Occipital lobe (tissue), 2 donors: ENCODE measurements around the gene MID1. TPM values are rescaled to one million over a fixed set of nuclear protein-coding genes. Genes with fewer than 3 reads are reported as not detected.

Source experiments
- DNase-seq: peaks from one replicate; lab custom pipeline; 2025; lab: John Stamatoyannopoulos, UW
- total RNA-seq: library from RNA; depleted of rRNA; stranded (reverse); fragments of >200 nt; gene quantifications from one replicate; pipeline ENCODE4 v1.2.3, GENCODE V29; 2014

Gene MID1
- total RNA-seq, 1 donor from 2014 or later: 24.6 TPM

- DNase-seq: no peak
These were observed 86.6 kb downstream of the MID1 start for GRCh38 chrX:10533696-10534365.

- DNase-seq: no peak
These were observed 88.5 kb downstream of the MID1 start for GRCh38 chrX:10531927-10532326.

GRCh38 chrX:10529344-10529743 is 91.0 kb downstream of the MID1 start:
- DNase-seq: no peak

GRCh38 chrX:10526451-10526850 is 93.9 kb downstream of the MID1 start:
- DNase-seq: no peak

GRCh38 chrX:10525381-10526120 is 94.8 kb downstream of the MID1 start:
- DNase-seq: no peak

- DNase-seq: no peak
These were observed 95.8 kb downstream of the MID1 start for GRCh38 chrX:10524578-10524977.

- no peak for DNase-seq
These were observed 100.6 kb downstream of the MID1 start for GRCh38 chrX:10519761-10520160.

- no peak for DNase-seq
These were observed 101.1 kb downstream of the MID1 start for GRCh38 chrX:10519278-10519677.

- no peak for DNase-seq
These were observed 102.3 kb downstream of the MID1 start for GRCh38 chrX:10518073-10518472.

- no peak for DNase-seq
These were observed 103.5 kb downstream of the MID1 start for GRCh38 chrX:10516781-10517322.

GRCh38 chrX:10514891-10515290 is 105.5 kb downstream of the MID1 start:
- DNase-seq: no peak

GRCh38 chrX:10513974-10514373 is 106.4 kb downstream of the MID1 start:
- DNase-seq: no peak

- no peak for DNase-seq
These were observed 107.6 kb downstream of the MID1 start for GRCh38 chrX:10512741-10513140.

GRCh38 chrX:10512258-10512657 is 108.1 kb downstream of the MID1 start:
- no peak for DNase-seq

GRCh38 chrX:10509397-10509796 is 111.0 kb downstream of the MID1 start:
- DNase-seq: no peak

- no peak for DNase-seq
These were observed 111.5 kb downstream of the MID1 start for GRCh38 chrX:10508891-10509290.

- DNase-seq: no peak
These were observed 112.5 kb downstream of the MID1 start for GRCh38 chrX:10507876-10508275.

GRCh38 chrX:10507181-10507580 is 113.2 kb downstream of the MID1 start:
- no peak for DNase-seq

GRCh38 chrX:10506781-10507180 is 113.6 kb downstream of the MID1 start:
- no peak for DNase-seq

- no peak for DNase-seq
These were observed 114.7 kb downstream of the MID1 start for GRCh38 chrX:10505726-10506125.

GRCh38 chrX:10502961-10503360 is 117.4 kb downstream of the MID1 start:
- DNase-seq: no peak

- no peak for DNase-seq
These were observed 118.8 kb downstream of the MID1 start for GRCh38 chrX:10501611-10502010.
